H1 (cell line): ENCODE data around the gene SLC39A9. TPM values are rescaled to one million over a fixed set of nuclear protein-coding genes. Genes with fewer than 3 reads are reported as not detected.

Experiments used
- CTCF ChIA-PET: fragments of 300-600 bp; sonication (Branson Sonifier 250); formaldehyde crosslinking; loops from one replicate; lab custom pipeline; 2021; ENCODE audit not compliant: partially characterized antibody; lab: Charles Lee
- POLR2A ChIA-PET: fragments of 300-600 bp; sonication (Branson Sonifier 250); formaldehyde crosslinking; loops from one replicate; lab custom pipeline; 2021; ENCODE audit warnings: inconsistent platforms; ENCODE audit not compliant: partially characterized antibody; lab: Charles Lee
- DNase-seq, 2 experiments: peaks; one replicate each; pipeline versions ENCODE4 v3.0.0 to v3.0.0-alpha.2; 2010 to 2022; ENCODE audit warnings: low spot score in 2 of 2, low read depth in 1 of 2, mixed read lengths in 1 of 2
- FAIRE-seq: peaks from 2 replicates; lab custom pipeline; 2011; peaks lifted over from hg19 to GRCh38; lab: Jason Lieb, UNC
- H2AFZ ChIP-seq: 2 replicates; pipeline ENCODE4 v1.8.1; 2012; ENCODE audit warnings: low read length, inconsistent platforms
- H2AK5ac ChIP-seq: 2 replicates; pipeline ENCODE4 v1.6.1; 2013; ENCODE audit warnings: low read depth, low read length
- H2BK120ac ChIP-seq: replicated peaks from 2 replicates; pipeline ENCODE3; 2013; ENCODE audit warnings: low read depth, low read length, inconsistent platforms
- H2BK12ac ChIP-seq: 2 replicates; pipeline ENCODE4 v1.6.1; 2013; ENCODE audit warnings: low read depth, low read length
- H2BK15ac ChIP-seq: 2 replicates; pipeline ENCODE4 v1.6.1; 2013; ENCODE audit warnings: low read length
- H2BK20ac ChIP-seq: 2 replicates; pipeline ENCODE4 v1.6.1; 2013; ENCODE audit warnings: low read length
- H2BK5ac ChIP-seq: 2 replicates; pipeline ENCODE4 v1.6.1; 2013; ENCODE audit warnings: low read depth, low read length
- H3K14ac ChIP-seq: 2 replicates; pipeline ENCODE4 v1.6.1; 2013; ENCODE audit warnings: inconsistent platforms; ENCODE audit not compliant: insufficient read length
- H3K18ac ChIP-seq: 2 replicates; pipeline ENCODE4 v1.6.1; 2013; ENCODE audit warnings: low read length; ENCODE audit errors: extremely low read depth
- H3K23ac ChIP-seq: 2 replicates; pipeline ENCODE4 v1.6.1; 2013; ENCODE audit warnings: inconsistent platforms; ENCODE audit not compliant: insufficient read length
- H3K23me2 ChIP-seq: 2 replicates; pipeline ENCODE4 v1.6.1; 2013; ENCODE audit warnings: low read depth, low read length
- H3K27ac ChIP-seq: 2 replicates; pipeline ENCODE4 v1.6.1; 2011; ENCODE audit warnings: low read depth, low read length, inconsistent platforms
- H3K27me3 ChIP-seq, 4 experiments: replicated peaks in 1 of 4; 1 replicate in 1 of 4; 2 replicates in 3 of 4; pipeline versions ENCODE4 v1.6.1 to v1.8.1; 2011 to 2013; ENCODE audit warnings: low read length in 3 of 4, mild to moderate bottlenecking in 3 of 4, inconsistent platforms in 2 of 4, mixed read lengths in 2 of 4, moderate library complexity in 1 of 4; ENCODE audit not compliant: control insufficient read depth in 3 of 4, insufficient read depth in 3 of 4; ENCODE audit errors: extremely low read depth in 1 of 4
- H3K36me3 ChIP-seq, 4 experiments: 2 replicates each; pipeline versions ENCODE4 v1.6.1 to v1.8.1; 2011 to 2013; ENCODE audit warnings: mild to moderate bottlenecking in 4 of 4, low read length in 3 of 4, moderate library complexity in 2 of 4, control low read depth in 1 of 4, inconsistent platforms in 1 of 4; ENCODE audit not compliant: insufficient read depth in 4 of 4, control insufficient read depth in 2 of 4
- H3K4ac ChIP-seq: replicated peaks from 2 replicates; pipeline ENCODE3; 2013; ENCODE audit warnings: low read length, low read depth, mixed read lengths, inconsistent platforms; ENCODE audit not compliant: insufficient read length
- H3K4me1 ChIP-seq, 4 experiments: replicated peaks in 1 of 4; 1 replicate in 1 of 4; 2 replicates in 3 of 4; pipeline versions ENCODE4 v1.6.1 to v1.8.1; 2011 to 2013; ENCODE audit warnings: low read length in 3 of 4, inconsistent platforms in 2 of 4, mixed read lengths in 1 of 4; ENCODE audit not compliant: insufficient read depth in 4 of 4, control insufficient read depth in 3 of 4
- H3K4me2 ChIP-seq, 2 experiments: 2 replicates each; pipeline versions ENCODE4 v1.6.1 to v1.8.1; 2011 to 2013; ENCODE audit warnings: low read depth in 2 of 2, low read length in 2 of 2, control low read depth in 1 of 2, inconsistent platforms in 1 of 2, mild to moderate bottlenecking in 1 of 2; ENCODE audit not compliant: insufficient read depth in 1 of 2
- H3K4me3 ChIP-seq, 4 experiments: fragments of 200-600, 300-600 bp in 1 of 4; sonication (generic), shearing (Covaris generic), sonication (Bioruptor Twin) in 1 of 4; 2 replicates each; pipeline versions ENCODE4 v1.5.1 to v1.8.1; 2011 to 2016; ENCODE audit warnings: low read length in 4 of 4, low read depth in 3 of 4, control low read depth in 2 of 4, inconsistent platforms in 2 of 4, mild to moderate bottlenecking in 2 of 4, mixed read lengths in 1 of 4, moderate library complexity in 1 of 4; ENCODE audit not compliant: insufficient read depth in 2 of 4; ENCODE audit errors: extremely low read depth in 1 of 4
- H3K56ac ChIP-seq: replicated peaks from 2 replicates; pipeline ENCODE3; 2013; ENCODE audit warnings: low read depth, mild to moderate bottlenecking, mixed read lengths, low read length, inconsistent platforms; ENCODE audit not compliant: insufficient read length
- H3K79me1 ChIP-seq: 2 replicates; pipeline ENCODE4 v1.6.1; 2013; ENCODE audit warnings: low read depth, low read length, control low read depth
- H3K79me2 ChIP-seq, 2 experiments: 2 replicates each; pipeline versions ENCODE4 v1.6.1 to v1.8.1; 2012 to 2013; ENCODE audit warnings: low read length in 2 of 2, mild to moderate bottlenecking in 2 of 2, inconsistent platforms in 1 of 2; ENCODE audit not compliant: insufficient read depth in 2 of 2, control insufficient read depth in 1 of 2
- H3K9ac ChIP-seq, 4 experiments: replicated peaks in 1 of 4; 1 replicate in 1 of 4; 2 replicates in 3 of 4; pipeline versions ENCODE4 v1.6.1 to v1.8.1; 2011 to 2013; ENCODE audit warnings: low read depth in 3 of 4, low read length in 3 of 4, control low read depth in 2 of 4, mild to moderate bottlenecking in 2 of 4, moderate library complexity in 2 of 4, inconsistent platforms in 1 of 4; ENCODE audit errors: extremely low read depth in 1 of 4
- H3K9me3 ChIP-seq, 2 experiments: 2 replicates each; pipeline versions ENCODE4 v1.6.1 to v1.8.1; 2012 to 2013; ENCODE audit warnings: mild to moderate bottlenecking in 2 of 2, moderate library complexity in 2 of 2, control low read depth in 1 of 2, inconsistent platforms in 1 of 2, low read depth in 1 of 2, low read length in 1 of 2, mixed read lengths in 1 of 2; ENCODE audit not compliant: insufficient read depth in 2 of 2
- H4K20me1 ChIP-seq, 2 experiments: replicated peaks in 1 of 2; 2 replicates each; pipeline versions ENCODE3 to v1.8.1; 2011 to 2013; ENCODE audit warnings: inconsistent platforms in 2 of 2, low read length in 2 of 2, mild to moderate bottlenecking in 1 of 2; ENCODE audit not compliant: insufficient read depth in 2 of 2, control insufficient read depth in 1 of 2
- H4K5ac ChIP-seq: 2 replicates; pipeline ENCODE4 v1.6.1; 2013; ENCODE audit warnings: low read length, low read depth, mixed read lengths, inconsistent platforms; ENCODE audit not compliant: insufficient read length
- H4K8ac ChIP-seq: 2 replicates; pipeline ENCODE4 v1.8.0; 2013; ENCODE audit warnings: mild to moderate bottlenecking, moderate library complexity, low read length, inconsistent platforms; ENCODE audit not compliant: insufficient read depth; ENCODE audit errors: extremely low read depth
- H4K91ac ChIP-seq: replicated peaks from 2 replicates; pipeline ENCODE3; 2013; ENCODE audit warnings: low read length, mixed read lengths, inconsistent platforms; ENCODE audit not compliant: insufficient read length
- KDM4A ChIP-seq: IDR thresholded peaks from one replicate; pipeline ENCODE4 v1.7.1; 2012; ENCODE audit warnings: low read depth, mild to moderate bottlenecking, moderate library complexity, low read length, inconsistent platforms; ENCODE audit not compliant: severe bottlenecking
- SIX5 ChIP-seq: IDR thresholded peaks from 2 replicates; pipeline ENCODE4 v1.6.1; 2011; ENCODE audit warnings: mild to moderate bottlenecking, low read depth, low read length
- WGBS, 2 experiments: shearing (Covaris generic) in 1 of 2; methylation state at CpG; one replicate each; pipeline versions ENCODE4 v1.1.6 to v1.1.7; 2013 to 2015; ENCODE audit warnings: low lambda C conversion rate in 2 of 2, mixed read lengths in 2 of 2, inconsistent platforms in 1 of 2, low coverage in 1 of 2, missing lambda C conversion rate in 1 of 2; ENCODE audit not compliant: insufficient replicate concordance in 2 of 2, insufficient coverage in 1 of 2, insufficient read length in 1 of 2; ENCODE audit errors: extremely low coverage in 1 of 2, missing lambda C conversion rate in 1 of 2; 5-methylcytosine and 5-hydroxymethylcytosine counted together
- polyA plus RNA-seq, 7 experiments: library from polyadenylated mRNA; depleted of rRNA in 3 of 7; stranded (reverse) in 5 of 7; unstranded in 2 of 7; fragments of >200 nt in 5 of 7; fragments of 200-250 nt in 2 of 7; gene quantifications; 1 replicate in 5 of 7; 2 replicates in 1 of 7; 4 replicates in 1 of 7; pipeline versions ENCODE4 v1.2.1 to v1.2.3, GENCODE V29; 2011 to 2013; ENCODE audit warnings: missing spikeins in 2 of 7, mixed read lengths in 2 of 7
- total RNA-seq: library from RNA; stranded (reverse); fragmentation: NEBNext Ultra II Directional; extraction: Animal tissue kit (Norgen Biotek cat#: 25700); gene quantifications from 2 replicates; pipeline ENCODE4 v1.2.1, GENCODE V29; 2021

The SLC39A9 gene
- total and polyA plus RNA-seq, 2 of the 8 experiments (the other 6 are each of a cell fraction or from before 2014, with no cell fraction given) = 31.0 to 44.2 TPM

GRCh38 chr14:69458350-69458749 is 59.9 kb downstream of the SLC39A9 start:
- H3K79me1 ChIP-seq = no peaks in the 10 kb centered on the region
- no peak overlapping the region for H3K27ac ChIP-seq
- no peak overlapping the region for H3K18ac ChIP-seq
- no peak overlapping the region for H2BK5ac ChIP-seq
- H4K91ac ChIP-seq = no peak overlapping the region
- H2AK5ac ChIP-seq = no peak overlapping the region
- no peak for FAIRE-seq
- no peak for DNase-seq
- no peak overlapping the region for H3K23ac ChIP-seq
- H2BK120ac ChIP-seq = no peak overlapping the region
- ChIA-PET POLR2A (interaction anchor here (1.1 to 1.4 kb wide), 4 partner anchors 14 to 90 kb away, joined by 3 to 6 read pairs (median 4); partner anchors contain the start of genes ERH and SLC39A9), CTCF (interaction anchor here (0.6 to 3.0 kb wide), 13 partner anchors 8 to 216 kb away, joined by 3 to 19 read pairs (median 7); partner anchors contain the start of genes ERH and SLC39A9)
- H3K4me3 ChIP-seq = no peak overlapping the region
- no peak overlapping the region for H4K5ac ChIP-seq
- H3K36me3 ChIP-seq = peaks cover 0 to 18% (median 8%) of the 10 kb centered on the region in 4 experiments; a peak in 5 of 8 replicates
- H2AFZ ChIP-seq = no peak overlapping the region
- no peaks in the 10 kb centered on the region for H3K23me2 ChIP-seq
- no peak overlapping the region for H3K4me2 ChIP-seq
- no peak overlapping the region for H3K4ac ChIP-seq
- no peak overlapping the region for H2BK20ac ChIP-seq
- no peaks in the 10 kb centered on the region for H3K9me3 ChIP-seq
- no peak overlapping the region for H2BK15ac ChIP-seq
- H3K14ac ChIP-seq = no peak overlapping the region
- peaks cover 0 to 5% of the 10 kb centered on the region in 2 experiments for H4K20me1 ChIP-seq
- H3K56ac ChIP-seq = no peak overlapping the region
- no peaks in the 10 kb centered on the region for H3K79me2 ChIP-seq
- H4K8ac ChIP-seq = no peak overlapping the region
- no peak overlapping the region for H2BK12ac ChIP-seq
- no peaks in the 10 kb centered on the region for H3K27me3 ChIP-seq
- H3K9ac ChIP-seq = no peak overlapping the region
- no peaks in the 10 kb centered on the region for H3K4me1 ChIP-seq
- 91% methylated on average over 11 of the region's 11 CpGs; no CpG with 5 or more reads in 1 of the 2 experiments for WGBS, 2 experiments
- no peak for TF ChIP-seq KDM4A
- TF ChIP-seq SIX5 = no peak
